Colonic mucosa (tissue), 4 donors: ENCODE measurements around the gene DSG3. TPM values are rescaled to one million over a fixed set of nuclear protein-coding genes. Genes with fewer than 3 reads are reported as not detected.
A peak's percentile ranks its signal among the peaks of the same experiment; 100 is the strongest.

ENCODE experiments used
- DNase-seq: peaks from one replicate; pipeline ENCODE4 v3.0.0-alpha.2; 2020
- H3K27ac ChIP-seq: fragments of 200-600 bp; one replicate; pipeline ENCODE4 v1.8.0; 2021
- H3K27me3 ChIP-seq: fragments of 200-600 bp; one replicate; pipeline ENCODE4 v1.8.0; 2021
- H3K36me3 ChIP-seq: fragments of 200-600 bp; one replicate; pipeline ENCODE4 v1.8.0; 2021
- H3K4me1 ChIP-seq: fragments of 200-600 bp; one replicate; pipeline ENCODE4 v1.8.0; 2021; ENCODE audit warnings: mild to moderate bottlenecking
- H3K4me3 ChIP-seq: fragments of 200-600 bp; one replicate; pipeline ENCODE4 v1.8.0; 2021
- H3K9ac ChIP-seq, 2 donors: one replicate each; pipeline ENCODE4 v1.7.0; 2013; ENCODE audit warnings: control low read depth in 2 of 2, low read depth in 2 of 2, low read length in 2 of 2
- H3K9me3 ChIP-seq: fragments of 200-600 bp; one replicate; pipeline ENCODE4 v1.8.0; 2021
- CTCF ChIP-seq: fragments of 200-600 bp; IDR thresholded peaks from one replicate; pipeline ENCODE4 v1.8.0; 2022; ENCODE audit warnings: antibody characterized with exemption, mild to moderate bottlenecking
- intact Hi-C: fragments of 100-400 bp; cut with DNase I; formaldehyde crosslinking; loops from one replicate; pipeline ENCODE4 v1.14.1; 2022
- total RNA-seq, 2 donors: library from RNA; stranded (reverse); fragmentation: NEBNext Ultra II Directional in 1 of 2; extraction: Animal tissue kit (Norgen Biotek cat#: 25700) in 1 of 2; gene quantifications; one replicate each; pipeline ENCODE4 v1.2.1, GENCODE V29; 2021
- donor health status: healthy.
- donor health status: DM: no; HTN: no; CAD: no.
- donor health status: DM: no; HTN: no; CAD: no.

DSG3 gene
- total RNA-seq, 2 donors from 2014 or later: 0.07 to 0.40 TPM

- no peak for DNase-seq
- H3K4me1 ChIP-seq: peaks cover 4% of the 10 kb centered on the region
- intact Hi-C loops: no loop called here
- no peaks in the 10 kb centered on the region for H3K36me3 ChIP-seq
- no peaks in the 10 kb centered on the region for H3K27me3 ChIP-seq
- peak overlapping the region; percentile 97 for H3K27ac ChIP-seq
- peak overlapping the region; percentile 64 to 81 for H3K9ac ChIP-seq
- no peak for TF ChIP-seq CTCF
- H3K4me3 ChIP-seq: peak overlapping the region; percentile 66
- no peaks in the 10 kb centered on the region for H3K9me3 ChIP-seq
Measured at GRCh38 chr18:31497404-31497835, 49.9 kb downstream of the DSG3 start.

- intact Hi-C loops: no loop called here
- H3K4me1 ChIP-seq: peaks cover 4% of the 10 kb centered on the region
- no peaks in the 10 kb centered on the region for H3K27me3 ChIP-seq
Measured at GRCh38 chr18:31497836-31498573, 50.5 kb downstream of the DSG3 start, which contains the start of gene DSG2. TSS of gene DSG2 (plus strand) at chr18:31498177. CDS start at chr18:31498252, 75 bp downstream.

GRCh38 chr18:31498574-31499524 lies 51.3 kb downstream of the DSG3 start:
- Histone ChIP-seq H3K9ac (peak overlapping the region; percentile 83 to 88), H3K36me3 (no peaks in the 10 kb centered on the region), H3K4me3 (peak overlapping the region; percentile 66), H3K4me1 (peaks cover 4% of the 10 kb centered on the region), H3K27ac (peak overlapping the region; percentile 97), H3K9me3 (no peaks in the 10 kb centered on the region), H3K27me3 (no peaks in the 10 kb centered on the region)
- intact Hi-C loops: no loop called here
- no peak for TF ChIP-seq CTCF
- DNase-seq: peak; percentile 67

More at GRCh38 chr18:31497836-31498573, 50.5 kb downstream of the DSG3 start, which contains the start of gene DSG2:
- TF ChIP-seq CTCF: no peak
- peak within 1 kb of the TSS; percentile 83 to 88 for H3K9ac ChIP-seq
- H3K4me3 ChIP-seq: peak within 1 kb of the TSS; percentile 66
- peak within 1 kb of the TSS; percentile 97 for H3K27ac ChIP-seq
- H3K9me3 ChIP-seq: no peaks in the 10 kb centered on the region
- H3K36me3 ChIP-seq: no peaks in the 10 kb centered on the region
- DNase-seq: peak; percentile 91

GRCh38 chr18:31500051-31500688 lies 52.6 kb downstream of the DSG3 start:
- Histone ChIP-seq H3K4me1 (peaks cover 4% of the 10 kb centered on the region), H3K9ac (peak overlapping the region in 1 of 2 donors; percentile 55), H3K27ac (peak overlapping the region; percentile 97), H3K27me3 (no peaks in the 10 kb centered on the region), H3K9me3 (no peaks in the 10 kb centered on the region), H3K36me3 (no peaks in the 10 kb centered on the region), H3K4me3 (peak overlapping the region; percentile 66)
- peak; percentile 46 for DNase-seq
- TF ChIP-seq CTCF: no peak
- intact Hi-C loops: loop anchor here (10.0 kb wide), 1 partner anchor 75 kb away; no protein-coding TSS in a partner anchor

GRCh38 chr18:31503011-31503410 lies 55.5 kb downstream of the DSG3 start:
- TF ChIP-seq CTCF: no peak
- Histone ChIP-seq H3K27ac (no peak overlapping the region), H3K36me3 (no peaks in the 10 kb centered on the region), H3K27me3 (no peaks in the 10 kb centered on the region), H3K4me3 (no peak overlapping the region), H3K4me1 (peaks cover 4% of the 10 kb centered on the region), H3K9ac (no peak overlapping the region), H3K9me3 (no peaks in the 10 kb centered on the region)
- intact Hi-C loops: loop anchor here (10.0 kb wide), 1 partner anchor 78 kb away; no protein-coding TSS in a partner anchor
- DNase-seq: no peak
